HL-60 (cell line): Measurements from ENCODE around the gene PTPRC.

ENCODE experiments used
- DNase-seq, 2 experiments: peaks; one replicate each; pipeline ENCODE4 v3.0.0-alpha.2; 2010 to 2020; ENCODE audit warnings: low read depth in 1 of 2, low spot score in 1 of 2
- H3K27ac ChIP-seq: fragments of 250-450 bp; sonication (Bioruptor Pico); replicated peaks from 2 replicates; pipeline ENCODE4 v1.5.1; 2020; ENCODE audit warnings: mild to moderate bottlenecking, moderate library complexity
- H3K27me3 ChIP-seq: fragments of 250-450 bp; sonication (Bioruptor Pico); 2 replicates; pipeline ENCODE4 v1.5.1; 2021; ENCODE audit warnings: mild to moderate bottlenecking, moderate library complexity; ENCODE audit not compliant: insufficient read depth, poor library complexity, severe bottlenecking
- H3K4me3 ChIP-seq: replicated peaks from 2 replicates; pipeline ENCODE4 v1.5.1; 2011; ENCODE audit warnings: mild to moderate bottlenecking, control low read depth, low read length; ENCODE audit not compliant: insufficient read depth
- CTCF ChIP-seq: IDR thresholded peaks from one replicate; pipeline ENCODE4 v1.5.1; 2011; ENCODE audit warnings: low read length, control low read depth, inconsistent platforms; ENCODE audit not compliant: insufficient read depth
- GABPA ChIP-seq: IDR thresholded peaks from 2 replicates; pipeline ENCODE4 v1.6.1; 2012; ENCODE audit warnings: low read depth
- POLR2AphosphoS5 ChIP-seq: IDR thresholded peaks from 2 replicates; pipeline ENCODE4 v1.6.1; 2012; ENCODE audit warnings: low read depth
- SPI1 ChIP-seq: IDR thresholded peaks from 2 replicates; pipeline ENCODE4 v1.6.1; 2012; ENCODE audit warnings: low read depth, mild to moderate bottlenecking, borderline replicate concordance
- TF ChIP-seq, protein P1 (sequence below): IDR thresholded peaks from 2 replicates; pipeline ENCODE4 v1.6.1; 2012; ENCODE audit warnings: low read depth; ENCODE audit not compliant: insufficient replicate concordance

The PTPRC gene

GRCh38 chr1:198699167-198700015 is 60.6 kb downstream of the PTPRC start:
- no peaks in the 10 kb centered on the region for H3K27me3 ChIP-seq
- H3K27ac ChIP-seq: no peak overlapping the region
- no peak for TF ChIP-seq CTCF
- TF ChIP-seq, protein P1, sequence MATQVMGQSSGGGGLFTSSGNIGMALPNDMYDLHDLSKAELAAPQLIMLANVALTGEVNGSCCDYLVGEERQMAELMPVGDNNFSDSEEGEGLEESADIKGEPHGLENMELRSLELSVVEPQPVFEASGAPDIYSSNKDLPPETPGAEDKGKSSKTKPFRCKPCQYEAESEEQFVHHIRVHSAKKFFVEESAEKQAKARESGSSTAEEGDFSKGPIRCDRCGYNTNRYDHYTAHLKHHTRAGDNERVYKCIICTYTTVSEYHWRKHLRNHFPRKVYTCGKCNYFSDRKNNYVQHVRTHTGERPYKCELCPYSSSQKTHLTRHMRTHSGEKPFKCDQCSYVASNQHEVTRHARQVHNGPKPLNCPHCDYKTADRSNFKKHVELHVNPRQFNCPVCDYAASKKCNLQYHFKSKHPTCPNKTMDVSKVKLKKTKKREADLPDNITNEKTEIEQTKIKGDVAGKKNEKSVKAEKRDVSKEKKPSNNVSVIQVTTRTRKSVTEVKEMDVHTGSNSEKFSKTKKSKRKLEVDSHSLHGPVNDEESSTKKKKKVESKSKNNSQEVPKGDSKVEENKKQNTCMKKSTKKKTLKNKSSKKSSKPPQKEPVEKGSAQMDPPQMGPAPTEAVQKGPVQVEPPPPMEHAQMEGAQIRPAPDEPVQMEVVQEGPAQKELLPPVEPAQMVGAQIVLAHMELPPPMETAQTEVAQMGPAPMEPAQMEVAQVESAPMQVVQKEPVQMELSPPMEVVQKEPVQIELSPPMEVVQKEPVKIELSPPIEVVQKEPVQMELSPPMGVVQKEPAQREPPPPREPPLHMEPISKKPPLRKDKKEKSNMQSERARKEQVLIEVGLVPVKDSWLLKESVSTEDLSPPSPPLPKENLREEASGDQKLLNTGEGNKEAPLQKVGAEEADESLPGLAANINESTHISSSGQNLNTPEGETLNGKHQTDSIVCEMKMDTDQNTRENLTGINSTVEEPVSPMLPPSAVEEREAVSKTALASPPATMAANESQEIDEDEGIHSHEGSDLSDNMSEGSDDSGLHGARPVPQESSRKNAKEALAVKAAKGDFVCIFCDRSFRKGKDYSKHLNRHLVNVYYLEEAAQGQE: no peak
- no peak for TF ChIP-seq POLR2AphosphoS5
- no peak for TF ChIP-seq SPI1
- TF ChIP-seq GABPA: no peak
- no peak for DNase-seq
- no peak overlapping the region for H3K4me3 ChIP-seq

GRCh38 chr1:198700016-198700392 is 61.2 kb downstream of the PTPRC start:
- no peak for TF ChIP-seq SPI1
- no peak for TF ChIP-seq POLR2AphosphoS5
- TF ChIP-seq, protein P1: no peak
- TF ChIP-seq CTCF: no peak
- no peak for TF ChIP-seq GABPA
- Histone ChIP-seq H3K27me3 (no peaks in the 10 kb centered on the region), H3K27ac (no peak overlapping the region), H3K4me3 (no peak overlapping the region)
- no peak for DNase-seq

DNA sequence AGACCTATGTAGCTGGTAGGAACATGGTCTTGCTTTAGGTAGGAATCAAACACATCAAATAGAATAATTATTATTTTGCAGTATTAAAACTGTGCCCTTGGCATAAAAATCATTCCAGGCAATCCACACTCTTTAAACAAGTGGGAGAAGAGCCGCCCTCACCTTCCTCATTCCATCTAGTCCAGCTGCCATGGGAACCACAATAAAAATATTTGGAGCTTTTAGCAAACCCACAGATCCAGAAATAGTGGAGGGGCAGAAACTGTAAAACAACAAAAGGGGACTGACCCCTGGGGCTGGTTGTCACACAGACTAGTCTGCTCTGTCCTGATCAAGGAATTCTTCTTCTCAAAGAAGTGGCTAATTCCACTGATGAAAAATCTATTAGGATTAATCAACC is 61.6 kb downstream of the PTPRC start:
- Histone ChIP-seq H3K4me3 (no peak overlapping the region), H3K27me3 (no peaks in the 10 kb centered on the region), H3K27ac (no peak overlapping the region)
- DNase-seq: no peak
- TF ChIP-seq GABPA (no peak), SPI1 (no peak), CTCF (no peak), POLR2AphosphoS5 (no peak)
- TF ChIP-seq, protein P1: no peak
